Keratinocyte (primary cell): ENCODE results near the gene CHST12.

Experiments
- CTCF ChIP-seq, 3 experiments: IDR thresholded peaks in 1 of 3; conservative IDR thresholded peaks in 1 of 3; optimal IDR thresholded peaks in 1 of 3; 2 replicates in 2 of 3; 3 replicates in 1 of 3; pipeline versions ENCODE3 to v1.5.1; 2011; ENCODE audit warnings: low read length in 3 of 3, mild to moderate bottlenecking in 3 of 3, moderate library complexity in 2 of 3, control low read depth in 1 of 3, inconsistent platforms in 1 of 3; ENCODE audit not compliant: insufficient read depth in 2 of 3; ENCODE audit errors: extremely low read depth in 1 of 3
- EZH2 ChIP-seq: IDR thresholded peaks from one replicate; pipeline ENCODE4 v1.6.1; 2012; ENCODE audit warnings: inconsistent platforms, mild to moderate bottlenecking, low read length, moderate library complexity

GRCh38 chr7:2358968-2359527 is 44.4 kb upstream of the CHST12 start:
- TF ChIP-seq CTCF (optimal IDR thresholded peaks at IDR 0.05 in 1 of 3, IDR thresholded peaks at IDR 0.05 in 1 of 3, conservative IDR thresholded peaks at IDR 0.05 in 1 of 3; ENCODE audit: extremely low read depth in 1 of 3, insufficient read depth in 2 of 3, low read length in 3 of 3), result no peak
- no peak for TF ChIP-seq EZH2
